OCI-LY1 (cell line): ENCODE data around the gene TNFSF15.

ENCODE experiments used
- EZH2 ChIP-seq: fragments of 200-600 bp; sonication (generic), shearing (Covaris generic); IDR thresholded peaks from 2 replicates; pipeline ENCODE4 v1.8.0; 2017; ENCODE audit warnings: borderline replicate concordance, mixed run types, mild to moderate bottlenecking, antibody characterized with exemption, low read length, moderate library complexity, mixed read lengths
- TF ChIP-seq, protein P1 (sequence below): fragments of 200-600 bp; sonication (generic), shearing (Covaris generic); IDR thresholded peaks from 2 replicates; pipeline ENCODE4 v1.5.1; 2017; ENCODE audit warnings: mild to moderate bottlenecking, antibody characterized with exemption, low read length, moderate library complexity, mixed read lengths

DNA sequence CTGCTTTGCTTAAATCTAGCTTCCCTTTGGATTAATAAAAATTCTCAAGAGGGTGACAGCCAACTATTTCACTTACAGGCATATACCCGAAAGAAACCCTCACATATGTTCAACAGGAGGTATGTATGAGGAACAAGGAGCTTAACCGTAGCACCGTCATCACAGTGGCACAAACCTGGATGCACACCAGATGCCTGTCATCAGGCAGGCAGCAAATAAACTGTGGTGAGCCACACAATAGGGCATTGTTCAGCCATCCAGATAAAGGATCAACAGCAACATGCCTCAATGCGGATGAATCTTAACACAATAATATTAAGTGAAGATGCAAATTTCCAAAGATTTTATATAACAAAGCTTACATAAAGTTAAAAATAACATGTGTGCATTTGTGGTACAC lies 5.5 kb upstream of the TNFSF15 start:
- TF ChIP-seq, protein P1, sequence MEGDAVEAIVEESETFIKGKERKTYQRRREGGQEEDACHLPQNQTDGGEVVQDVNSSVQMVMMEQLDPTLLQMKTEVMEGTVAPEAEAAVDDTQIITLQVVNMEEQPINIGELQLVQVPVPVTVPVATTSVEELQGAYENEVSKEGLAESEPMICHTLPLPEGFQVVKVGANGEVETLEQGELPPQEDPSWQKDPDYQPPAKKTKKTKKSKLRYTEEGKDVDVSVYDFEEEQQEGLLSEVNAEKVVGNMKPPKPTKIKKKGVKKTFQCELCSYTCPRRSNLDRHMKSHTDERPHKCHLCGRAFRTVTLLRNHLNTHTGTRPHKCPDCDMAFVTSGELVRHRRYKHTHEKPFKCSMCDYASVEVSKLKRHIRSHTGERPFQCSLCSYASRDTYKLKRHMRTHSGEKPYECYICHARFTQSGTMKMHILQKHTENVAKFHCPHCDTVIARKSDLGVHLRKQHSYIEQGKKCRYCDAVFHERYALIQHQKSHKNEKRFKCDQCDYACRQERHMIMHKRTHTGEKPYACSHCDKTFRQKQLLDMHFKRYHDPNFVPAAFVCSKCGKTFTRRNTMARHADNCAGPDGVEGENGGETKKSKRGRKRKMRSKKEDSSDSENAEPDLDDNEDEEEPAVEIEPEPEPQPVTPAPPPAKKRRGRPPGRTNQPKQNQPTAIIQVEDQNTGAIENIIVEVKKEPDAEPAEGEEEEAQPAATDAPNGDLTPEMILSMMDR, result no peak
- no peak for TF ChIP-seq EZH2
